Fibroblast of skin of left biceps (primary cell): Measurements from ENCODE around the gene MGRN1.

Experiments
- DNase-seq, 2 experiments: peaks; one replicate each; pipeline ENCODE4 v3.0.0-alpha.2; 2013; ENCODE audit warnings: low read depth in 2 of 2

The MGRN1 gene

DNA sequence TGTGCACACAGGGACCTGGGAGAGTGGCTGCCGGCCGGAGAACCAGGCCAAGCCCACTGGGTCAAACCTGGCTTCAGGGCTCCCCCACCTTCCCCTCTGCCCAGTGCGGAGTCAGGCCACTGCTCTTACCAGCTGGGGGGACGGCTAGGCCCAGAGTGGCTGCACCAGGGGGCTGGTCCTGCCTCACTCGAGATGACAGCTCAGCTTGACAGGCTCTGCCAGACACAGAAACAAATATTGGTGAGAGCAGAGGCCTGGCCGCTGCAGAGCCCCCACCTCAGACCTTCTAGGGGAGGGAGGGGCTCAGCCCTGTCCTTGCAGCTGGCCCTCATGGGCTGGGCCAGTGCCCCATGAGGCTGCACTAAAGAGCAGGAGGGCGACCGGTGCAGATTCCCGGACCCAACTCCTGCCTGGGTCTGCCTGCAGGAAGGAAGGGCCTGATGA, 73.2 kb downstream of the MGRN1 start:
- no peak for DNase-seq

DNA sequence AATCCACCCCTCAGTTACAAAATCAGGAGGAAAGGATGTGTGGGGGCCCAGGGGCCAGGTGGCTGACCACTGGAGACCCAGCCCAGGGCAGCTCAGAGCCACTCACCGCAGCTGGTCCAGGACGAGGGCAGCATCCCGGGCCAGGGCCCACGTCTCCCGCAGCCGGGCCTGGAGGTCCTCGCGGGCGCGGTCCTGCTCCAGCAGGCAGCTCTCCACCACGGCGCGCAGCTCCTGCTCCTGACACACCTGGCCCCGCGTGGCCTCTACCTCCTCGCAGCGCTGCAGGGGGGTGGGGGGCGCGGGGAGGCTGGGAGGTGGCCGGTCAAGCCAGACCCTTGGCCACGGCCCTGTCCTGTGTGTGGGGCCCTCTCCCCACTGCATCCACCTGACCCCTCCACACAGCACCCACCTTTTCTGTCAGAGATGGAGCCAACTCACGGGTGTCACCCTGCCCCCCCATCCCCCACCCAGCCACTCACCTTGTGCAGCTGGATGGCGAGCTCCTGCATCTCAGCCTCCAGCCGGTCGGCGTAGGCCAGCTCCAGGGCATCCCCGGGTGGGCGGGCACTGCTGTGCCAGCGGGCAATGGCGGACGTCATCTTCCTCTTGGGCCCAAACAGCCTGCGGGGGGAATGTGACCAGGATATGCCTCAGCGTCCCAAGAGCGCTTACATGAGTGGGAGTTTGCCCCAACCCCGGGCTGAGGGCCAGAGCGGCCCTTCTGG, 73.9 kb downstream of the MGRN1 start:
- no peak for DNase-seq

GRCh38 chr16:4699046-4699556, 74.5 kb downstream of the MGRN1 start:
- no peak for DNase-seq

DNA sequence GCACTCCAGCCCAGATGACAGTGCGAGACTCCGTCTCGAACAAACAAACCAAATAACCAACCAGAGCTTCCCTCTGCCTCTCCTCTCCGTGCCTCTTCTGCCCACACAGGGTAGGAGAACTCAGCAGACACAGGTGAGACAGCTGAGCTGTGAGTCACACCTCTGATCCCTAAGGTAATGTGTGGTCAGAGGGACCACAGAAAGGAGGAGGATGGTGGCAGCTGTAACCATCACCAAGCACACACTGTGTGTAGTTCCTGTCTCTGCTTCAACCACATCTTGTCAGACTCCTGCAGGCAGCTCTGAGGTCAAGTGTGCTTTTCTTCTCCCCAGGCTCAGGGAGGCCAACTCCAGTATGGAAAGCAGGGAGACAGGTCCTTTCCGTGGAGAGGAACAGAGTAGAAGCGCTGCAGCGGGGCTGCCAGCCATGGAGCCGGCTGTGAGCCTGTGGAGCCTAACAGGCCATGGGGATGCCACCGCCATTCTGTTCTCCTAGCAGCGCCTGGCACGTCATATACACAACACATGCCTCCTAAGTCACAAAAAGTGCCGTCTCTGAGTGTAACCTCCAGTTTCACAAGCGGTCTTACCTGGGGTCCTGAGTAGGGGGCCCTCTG, 75.9 kb downstream of the MGRN1 start:
- no peak for DNase-seq

DNA sequence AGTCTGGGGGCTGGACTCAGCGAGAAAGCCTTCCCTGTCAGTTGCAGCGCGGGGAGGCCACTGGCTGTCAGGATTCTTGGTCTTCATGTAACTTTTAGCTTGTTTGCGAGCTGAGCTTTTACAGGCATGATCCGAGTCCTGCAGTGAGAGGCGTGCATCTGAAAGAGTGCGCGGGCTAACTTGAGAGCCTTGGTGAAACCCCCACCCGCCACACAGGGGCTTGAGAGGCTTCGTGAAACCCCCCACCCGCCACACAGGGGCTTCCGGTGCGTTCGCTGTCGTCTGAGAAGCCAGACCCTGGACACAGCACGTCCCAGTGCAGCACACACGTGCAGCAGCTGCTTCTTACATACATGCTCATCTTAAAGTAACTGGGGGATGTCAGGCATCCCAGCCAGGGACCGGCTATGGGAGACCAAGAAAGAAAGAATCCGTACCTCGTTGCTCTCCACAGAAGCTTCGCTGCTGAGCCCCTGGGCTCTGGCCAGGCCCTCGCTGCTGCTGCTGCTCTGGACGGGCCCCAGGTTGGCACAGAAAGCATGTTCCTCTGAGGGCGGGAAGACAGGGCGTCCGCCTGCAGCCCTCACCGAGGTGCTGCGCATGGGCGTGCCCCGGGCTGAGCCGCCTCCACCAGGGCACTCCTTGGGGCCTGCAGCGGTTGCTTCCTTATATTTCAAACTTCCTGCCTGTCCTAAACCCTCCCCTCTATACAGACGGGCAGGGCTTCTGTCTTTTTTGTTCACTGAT, 76.5 kb downstream of the MGRN1 start:
- DNase-seq, result no peak

DNA sequence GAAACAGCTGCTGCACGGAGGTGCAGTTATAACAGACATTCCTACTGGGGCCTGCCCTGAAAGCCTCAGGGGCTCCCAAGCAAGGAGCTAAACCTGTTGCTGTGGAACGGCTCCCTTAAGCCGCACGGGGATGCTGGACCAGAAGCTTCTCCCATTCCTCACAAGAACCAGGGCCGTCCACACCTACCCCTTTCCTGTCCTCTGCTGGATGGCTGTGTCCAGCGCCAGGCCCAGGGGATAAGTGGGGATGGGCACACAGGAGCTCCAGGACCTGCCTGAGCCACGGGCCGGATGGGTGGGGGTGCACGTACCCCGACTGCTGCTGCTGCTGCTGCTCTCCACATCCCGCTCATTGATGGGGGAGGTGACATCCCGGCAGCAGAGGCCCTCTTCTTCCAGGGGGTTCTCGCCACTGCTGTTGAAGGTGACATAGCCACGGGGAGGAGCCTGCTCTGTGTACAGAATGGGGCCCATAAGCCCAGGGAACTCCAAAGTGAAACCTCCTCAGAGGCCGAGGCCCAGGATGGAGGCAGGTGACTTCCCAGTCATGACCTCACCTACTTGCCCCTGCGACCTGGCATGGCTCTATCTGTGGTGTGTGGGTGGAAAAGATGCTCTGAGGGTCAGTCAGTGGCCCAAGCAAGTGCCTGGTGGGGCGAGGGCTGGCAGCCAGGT, 77.3 kb downstream of the MGRN1 start:
- no peak for DNase-seq

GRCh38 chr16:4702466-4702808, 77.8 kb downstream of the MGRN1 start:
- no peak for DNase-seq

- no peak for DNase-seq
Measured at GRCh38 chr16:4703906-4704305, 79.3 kb downstream of the MGRN1 start.

DNA sequence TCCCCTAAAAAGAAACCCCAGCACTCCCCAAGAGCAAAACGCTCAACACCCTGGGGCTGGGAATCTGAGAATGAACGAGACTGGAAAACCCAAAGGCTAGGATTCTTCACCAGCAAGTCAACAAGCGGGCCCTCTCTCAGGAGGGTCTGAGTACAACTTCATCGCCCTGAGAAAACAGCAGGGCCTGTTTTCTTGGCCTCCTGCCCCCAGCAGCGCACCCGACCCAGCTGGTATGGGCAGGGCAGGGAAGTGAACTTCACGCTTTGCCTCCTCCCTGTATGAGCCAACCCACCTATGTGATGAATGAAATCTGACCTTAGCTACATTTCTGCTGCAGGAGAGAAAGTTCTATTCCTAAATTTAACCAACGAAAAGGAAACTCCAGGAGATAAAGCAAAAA, 79.9 kb downstream of the MGRN1 start:
- no peak for DNase-seq

DNA sequence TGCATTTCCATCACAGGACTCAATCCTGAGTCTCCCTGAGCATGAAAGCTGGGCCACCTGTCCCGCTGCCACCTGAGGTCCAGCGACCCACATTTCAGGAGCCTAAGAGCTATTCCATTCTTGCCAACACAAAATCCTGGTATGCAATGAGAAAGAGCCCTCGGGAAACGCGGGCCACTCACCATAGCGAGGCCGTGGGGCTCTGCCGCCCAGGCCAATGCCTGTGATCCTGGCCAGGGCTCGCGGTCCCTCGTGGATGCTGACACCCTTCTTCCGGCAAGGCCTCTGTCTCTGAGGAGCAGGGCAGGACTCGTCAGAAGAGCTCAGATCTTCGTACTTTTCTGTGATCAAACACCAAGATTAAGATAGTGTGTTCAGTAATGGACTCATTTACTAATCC, 80.3 kb downstream of the MGRN1 start:
- no peak for DNase-seq

- no peak for DNase-seq
Measured at GRCh38 chr16:4706871-4707270, 82.2 kb downstream of the MGRN1 start.

- DNase-seq, result no peak
Measured at GRCh38 chr16:4709481-4709880, 84.9 kb downstream of the MGRN1 start.

DNA sequence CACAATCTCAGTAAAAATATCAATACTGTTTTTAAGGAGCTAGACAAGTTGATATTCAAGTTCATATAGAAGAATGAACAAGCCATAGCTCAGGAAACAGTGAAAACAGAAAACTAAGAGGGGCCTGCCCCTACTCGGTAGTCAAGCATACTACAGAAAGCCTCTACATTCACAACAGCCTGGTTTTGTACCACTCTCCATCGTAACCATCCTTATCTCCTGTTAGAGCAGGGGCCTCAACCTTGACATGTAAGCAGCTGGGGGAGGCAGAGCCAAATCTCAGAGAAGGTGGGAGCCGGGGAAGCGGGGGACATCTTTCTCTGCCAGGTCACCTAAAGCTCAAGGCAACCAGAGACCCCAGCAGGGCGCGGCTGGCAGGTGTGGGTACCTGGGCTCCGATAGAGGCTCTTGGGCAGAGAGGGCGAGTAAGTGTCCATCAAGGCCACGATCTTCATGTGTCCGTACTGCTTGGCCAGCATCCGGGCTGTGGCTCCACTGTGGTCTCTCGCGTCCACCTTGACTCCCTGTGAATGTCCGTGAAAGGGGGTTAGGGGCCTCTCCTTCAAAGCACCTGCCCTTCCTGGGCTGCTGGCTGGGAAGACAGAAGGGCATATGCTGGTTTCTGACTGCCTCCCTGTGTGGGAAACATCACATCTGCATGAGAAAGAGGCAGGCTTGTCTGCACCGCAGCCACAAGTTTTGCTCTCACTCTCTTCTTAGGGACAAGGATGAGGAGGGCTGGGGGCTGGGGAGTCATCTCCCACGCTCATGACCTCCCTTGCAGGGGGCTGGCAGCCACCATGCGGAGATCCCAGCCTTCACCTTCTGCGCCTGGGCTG, 89.3 kb downstream of the MGRN1 start:
- DNase-seq, result no peak

- DNase-seq, result no peak
Measured at GRCh38 chr16:4714996-4715395, 90.4 kb downstream of the MGRN1 start.

- no peak for DNase-seq
Measured at GRCh38 chr16:4718466-4718865, 93.8 kb downstream of the MGRN1 start.

GRCh38 chr16:4723071-4723767, 98.6 kb downstream of the MGRN1 start:
- no peak for DNase-seq

GRCh38 chr16:4724661-4725270, 100.1 kb downstream of the MGRN1 start:
- no peak for DNase-seq

- DNase-seq, result no peak
Measured at GRCh38 chr16:4726616-4727015, 102.0 kb downstream of the MGRN1 start.

- no peak for DNase-seq
Measured at GRCh38 chr16:4728676-4729075, 104.0 kb downstream of the MGRN1 start.

DNA sequence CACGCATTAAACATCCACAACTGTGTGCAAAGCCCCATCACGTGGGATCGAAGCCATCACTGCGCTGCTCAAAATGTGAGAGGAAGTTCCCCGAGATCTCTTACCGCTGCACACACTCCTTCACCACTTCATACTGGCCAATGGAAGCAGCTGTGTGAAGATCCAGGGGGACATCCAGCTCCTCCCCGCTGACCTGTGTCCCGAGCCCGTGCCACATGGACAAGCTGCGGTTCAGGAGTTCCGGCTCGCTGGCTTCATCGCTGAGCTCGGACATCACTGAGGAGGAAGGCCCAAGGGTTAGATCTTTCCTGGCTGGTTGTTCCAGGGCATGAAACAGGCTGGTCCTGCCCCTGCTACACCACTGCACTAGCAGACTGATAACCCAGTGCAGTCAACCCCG, 105.2 kb downstream of the MGRN1 start:
- no peak for DNase-seq
